NCI-H2029 treated with DMSO at 0.1 percent for 48 hours (cell line): Measurements from ENCODE around the gene ARHGAP10.

Experiments used
- DNase-seq: peaks from one replicate; lab custom pipeline; 2025; lab: John Stamatoyannopoulos, UW

The ARHGAP10 gene

DNA sequence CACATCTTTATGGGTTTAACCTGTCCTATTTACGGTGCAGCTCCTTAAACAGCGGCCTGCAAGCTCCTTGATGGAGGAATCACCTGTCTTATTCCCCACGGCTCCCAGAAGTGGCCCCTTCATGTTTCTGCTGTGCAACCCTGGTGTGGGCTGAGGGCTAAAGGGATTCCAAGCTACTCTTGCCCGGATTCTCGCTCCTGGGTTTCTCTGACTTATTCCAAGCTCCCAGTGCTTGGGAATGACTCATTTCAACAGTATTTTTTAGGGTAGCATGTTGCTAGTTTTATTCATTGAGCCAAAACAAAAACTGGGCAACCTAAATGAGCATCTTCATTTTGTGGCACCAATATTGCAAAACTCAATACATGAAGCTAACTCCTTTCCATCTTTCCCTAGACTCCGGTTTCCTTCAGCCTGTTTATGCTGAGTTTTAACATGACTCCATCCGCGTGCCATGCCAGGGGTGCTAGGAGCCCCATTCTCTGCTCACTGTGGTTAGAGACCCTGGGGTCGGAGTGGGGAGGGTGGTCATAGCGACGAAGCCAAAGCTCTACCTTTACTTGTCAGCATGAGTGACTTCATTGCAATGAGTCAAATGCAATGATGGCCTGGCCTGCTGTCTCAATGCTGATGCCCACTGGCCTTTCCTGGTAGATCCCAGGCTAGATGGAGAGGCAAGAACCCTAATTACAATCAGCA lies 360.6 kb downstream of the ARHGAP10 start:
- DNase-seq, result no peak

DNA sequence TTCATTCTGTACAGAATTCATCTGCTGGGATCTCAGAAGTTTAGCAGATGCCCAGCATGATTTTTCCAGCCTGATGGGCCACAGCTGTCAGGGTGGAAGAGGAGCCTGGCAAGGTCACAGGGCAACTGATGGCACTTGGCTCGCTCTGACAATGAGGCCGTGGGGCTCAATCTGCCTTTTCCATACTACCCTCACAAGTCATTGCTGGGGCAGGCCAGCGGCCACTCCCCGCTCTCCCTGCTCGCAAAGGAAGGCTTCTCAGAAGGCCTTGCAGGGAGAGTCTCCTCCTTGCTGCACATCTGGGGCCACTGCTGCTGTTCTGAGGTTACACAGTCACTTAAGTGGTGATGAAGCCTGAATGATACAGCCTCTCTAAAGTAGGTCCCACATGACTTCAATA lies 361.2 kb downstream of the ARHGAP10 start:
- DNase-seq, result no peak

GRCh38 chr4:148094149-148094548 lies 362.3 kb downstream of the ARHGAP10 start:
- DNase-seq, result peak; percentile 14

DNA sequence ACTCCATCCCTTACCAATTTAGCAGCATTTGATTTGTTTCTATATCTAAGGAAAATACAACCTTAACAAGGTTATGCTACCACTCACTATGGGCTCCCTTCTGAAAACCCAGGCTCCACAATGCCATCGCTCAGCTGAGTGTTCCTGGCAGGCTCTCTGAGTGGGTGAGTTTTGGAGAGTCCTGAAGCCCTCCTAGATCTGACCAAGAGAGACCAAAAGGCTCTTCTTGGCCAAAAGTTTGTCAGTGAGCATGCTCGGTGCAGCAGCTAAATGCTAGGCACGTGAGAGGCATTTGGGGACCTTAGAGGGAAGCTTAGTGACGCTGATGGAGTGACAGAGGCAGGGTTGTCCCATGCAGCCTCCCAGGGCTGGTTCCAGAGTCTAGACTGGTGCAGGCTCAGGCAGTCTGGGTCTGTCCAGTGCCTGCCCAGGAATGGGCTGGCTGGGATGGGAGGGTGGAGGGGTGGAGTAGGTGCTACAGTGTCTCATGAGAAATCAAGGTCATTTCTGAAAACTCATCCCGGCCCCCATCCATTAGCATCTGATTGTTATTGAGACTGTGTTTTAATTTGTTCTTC lies 363.5 kb downstream of the ARHGAP10 start:
- DNase-seq, result no peak

GRCh38 chr4:148097801-148098200 lies 365.9 kb downstream of the ARHGAP10 start:
- DNase-seq, result no peak

- DNase-seq, result no peak
Measured at GRCh38 chr4:148101235-148101634, 369.3 kb downstream of the ARHGAP10 start.

GRCh38 chr4:148101790-148102189 lies 369.9 kb downstream of the ARHGAP10 start:
- DNase-seq, result no peak

DNA sequence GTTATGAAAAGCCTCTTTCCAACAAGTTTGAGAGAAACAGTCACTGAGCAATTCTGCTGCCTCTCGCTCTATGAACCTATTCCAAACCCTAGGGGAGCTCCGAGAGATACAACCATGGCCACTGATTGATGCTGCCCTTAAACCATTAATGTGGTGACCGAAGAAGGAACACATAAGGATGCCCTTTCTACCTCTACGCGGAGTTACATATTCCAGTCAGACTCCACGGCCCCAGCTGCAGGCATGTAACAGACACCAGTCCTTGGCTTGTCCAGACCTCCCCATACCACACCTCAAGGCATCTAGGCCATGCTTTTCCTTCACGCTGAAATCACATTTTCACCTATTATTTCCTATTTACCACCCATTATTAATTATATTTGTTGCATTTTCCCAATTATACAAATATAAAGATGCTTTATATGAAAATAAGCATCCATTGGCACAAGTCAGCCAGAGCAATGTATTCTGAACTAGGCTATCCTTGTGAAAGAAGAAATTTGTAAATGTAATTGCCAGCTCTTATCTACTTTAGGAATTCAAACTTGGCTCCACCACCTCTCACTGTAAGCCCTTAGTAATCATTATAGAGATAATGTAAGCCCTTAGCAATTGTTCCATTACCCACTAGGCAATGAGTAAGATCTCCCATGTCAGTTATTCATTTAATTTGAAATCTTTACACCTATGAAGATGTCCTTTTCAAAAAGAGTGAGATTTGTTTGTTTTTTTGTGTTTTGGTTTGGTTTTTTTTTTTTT lies 371.9 kb downstream of the ARHGAP10 start:
- no peak for DNase-seq

GRCh38 chr4:148108766-148109165 lies 376.9 kb downstream of the ARHGAP10 start:
- no peak for DNase-seq

DNA sequence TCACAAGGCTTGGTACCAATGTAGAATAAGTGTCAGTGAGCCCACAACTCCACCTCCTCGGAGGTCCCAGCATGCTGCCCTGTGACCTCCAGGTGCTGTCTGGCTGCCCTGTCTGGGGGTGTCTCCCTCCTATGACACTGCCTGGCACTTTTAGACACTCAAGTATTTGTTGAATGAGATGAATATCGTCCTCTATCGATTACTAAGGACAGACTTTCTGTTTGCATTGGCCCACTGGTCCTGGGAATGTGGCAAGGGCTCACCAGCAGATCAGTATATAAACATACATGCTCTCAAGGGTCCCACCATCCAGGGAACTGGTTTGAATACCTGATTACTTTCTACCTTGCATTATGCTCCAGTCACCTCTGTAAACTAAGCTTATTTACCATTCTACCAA lies 377.3 kb downstream of the ARHGAP10 start:
- no peak for DNase-seq

GRCh38 chr4:148110169-148110568 lies 378.3 kb downstream of the ARHGAP10 start:
- no peak for DNase-seq

DNA sequence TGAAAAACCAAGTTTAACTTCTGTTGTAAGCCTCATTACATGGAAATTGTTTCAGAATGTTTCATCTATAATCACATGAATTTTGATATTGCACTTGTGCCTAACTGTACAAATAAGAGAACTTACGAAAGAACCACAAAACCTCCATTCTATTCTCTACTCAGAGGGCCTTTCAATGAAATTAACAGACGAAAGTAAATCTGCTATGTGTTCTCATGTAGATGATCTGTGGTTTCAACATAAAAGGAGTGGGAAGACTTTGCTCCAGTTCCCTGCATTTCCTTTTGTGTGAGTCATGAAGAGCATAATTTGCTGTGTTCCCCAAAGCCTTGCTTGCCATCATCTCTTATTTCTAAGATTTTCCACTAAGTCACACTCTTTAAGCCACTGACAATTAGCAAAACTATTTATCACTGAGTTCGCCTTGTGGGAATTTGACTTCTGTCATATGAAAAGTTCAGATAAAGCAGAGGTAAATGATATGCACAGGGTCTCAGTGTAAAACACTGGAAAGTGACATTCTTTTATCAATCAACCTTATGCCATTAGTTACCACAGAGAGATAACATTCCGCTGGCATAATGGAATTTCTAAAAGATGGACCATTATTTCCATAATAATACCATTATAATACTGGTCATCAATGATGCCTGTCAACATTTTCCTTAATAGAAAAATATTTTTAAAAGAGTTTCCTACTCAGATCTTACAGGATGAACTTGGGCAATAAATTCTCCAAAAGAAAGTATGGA lies 380.5 kb downstream of the ARHGAP10 start:
- DNase-seq, result no peak

- DNase-seq, result no peak
Measured at GRCh38 chr4:148114436-148114835, 382.5 kb downstream of the ARHGAP10 start.

GRCh38 chr4:148116264-148116663 lies 384.4 kb downstream of the ARHGAP10 start:
- DNase-seq, result no peak

GRCh38 chr4:148116969-148117368 lies 385.1 kb downstream of the ARHGAP10 start:
- no peak for DNase-seq

DNA sequence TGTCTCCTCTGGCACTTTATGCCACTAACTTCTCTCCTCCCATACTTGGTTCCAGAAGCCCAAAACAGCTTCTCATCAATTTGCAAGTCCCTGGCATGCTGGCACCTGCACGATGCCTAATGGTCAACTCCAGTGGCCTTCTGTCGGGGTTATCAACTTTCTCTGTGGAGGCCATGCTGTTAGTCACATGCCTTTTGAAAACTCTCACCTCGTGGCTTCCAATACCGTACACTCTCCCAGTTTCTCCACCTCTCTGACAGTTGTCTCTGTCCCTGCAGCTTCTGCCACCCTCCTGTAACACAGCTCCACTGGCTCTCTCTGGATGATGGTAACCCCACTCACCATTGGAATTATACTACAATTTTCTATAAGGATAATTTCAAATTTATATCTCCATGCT lies 386.3 kb downstream of the ARHGAP10 start:
- no peak for DNase-seq

- no peak for DNase-seq
Measured at GRCh38 chr4:148118633-148119032, 386.7 kb downstream of the ARHGAP10 start.

GRCh38 chr4:148120216-148120615 lies 388.3 kb downstream of the ARHGAP10 start:
- DNase-seq, result no peak
